Activated CD8-positive, alpha-beta memory T cell treated with anti-CD3 and anti-CD28 coated beads, Interleukin-2, amount 50 U/mL, for 48 hours (primary cell): ENCODE data around the gene FASLG.
"Not testable (repeated sequence)": the region's sequence is repeated elsewhere in the genome, so short reads cannot be mapped to it uniquely, and the experiment has no call there.

Experiments
- DNase-seq: peaks from one replicate; pipeline ENCODE4 v3.0.0-alpha.2; 2020

Gene FASLG

DNA sequence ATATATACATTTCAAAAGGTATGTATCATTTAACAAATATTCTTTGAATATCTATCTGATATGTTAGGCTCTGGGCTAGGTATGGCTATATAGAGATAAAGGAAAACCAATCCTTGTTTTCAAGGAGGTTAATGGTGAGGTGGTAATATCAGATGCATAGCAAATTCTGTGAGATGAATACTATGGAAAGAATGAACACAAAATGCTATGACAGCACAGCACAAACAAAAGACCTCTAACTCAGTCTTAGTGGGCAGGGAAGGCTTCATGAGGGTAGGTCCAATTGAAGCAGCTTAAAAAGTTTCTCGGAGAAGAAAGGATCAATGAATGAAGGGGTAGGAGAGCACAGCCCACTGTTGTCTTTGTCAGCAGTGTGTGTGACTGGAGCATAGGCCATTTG lies 27.2 kb downstream of the FASLG start:
- no peak for DNase-seq

DNA sequence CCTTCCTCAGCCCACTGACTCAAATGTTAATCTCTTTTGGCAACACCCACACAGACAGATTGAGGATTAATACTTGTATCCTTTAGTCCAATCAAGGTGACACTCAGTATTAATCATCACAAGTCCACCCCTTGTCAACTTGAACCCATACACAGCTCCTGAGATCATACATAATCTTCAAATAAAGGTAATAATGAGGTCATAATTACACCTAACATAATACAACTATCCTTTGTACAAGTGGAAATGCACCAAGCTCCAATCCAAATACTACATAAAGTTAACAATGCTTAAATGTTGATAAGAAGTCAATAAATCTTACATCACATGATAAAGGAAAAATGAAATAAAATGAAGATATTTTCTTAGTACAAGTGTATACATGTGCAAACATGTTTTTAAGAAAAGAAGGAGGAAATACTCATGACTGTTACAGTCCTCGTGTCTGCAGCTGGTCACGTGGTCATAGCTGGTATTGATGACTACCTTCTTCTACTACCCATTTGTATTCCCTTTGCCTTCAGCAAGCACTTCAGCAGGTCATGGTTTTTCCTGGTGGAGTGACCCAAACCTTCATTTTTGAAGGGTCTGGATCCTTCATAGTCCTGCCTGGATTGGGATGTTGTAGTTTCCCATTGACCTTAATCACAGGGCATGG lies 29.7 kb downstream of the FASLG start:
- not testable (repeated sequence) for DNase-seq

DNA sequence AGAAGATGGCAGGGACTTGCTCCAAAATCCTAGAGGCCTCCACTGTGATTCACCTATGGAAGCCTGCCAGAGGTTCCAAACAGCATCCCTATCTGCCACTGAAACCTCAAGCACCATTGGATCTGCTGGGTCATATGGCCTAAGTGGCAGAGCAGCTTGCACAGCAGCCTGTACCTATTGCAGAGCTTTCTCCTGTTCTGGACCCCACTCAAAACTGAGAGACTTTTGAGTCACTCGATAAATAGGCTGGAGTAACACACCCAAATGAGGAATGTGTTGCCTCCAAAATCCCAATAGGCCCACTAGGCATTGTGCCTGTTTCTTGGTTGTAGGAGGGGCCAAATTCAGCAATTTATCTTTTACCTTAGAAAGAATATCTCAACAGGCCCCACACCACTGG lies 32.0 kb downstream of the FASLG start:
- not testable (repeated sequence) for DNase-seq

DNA sequence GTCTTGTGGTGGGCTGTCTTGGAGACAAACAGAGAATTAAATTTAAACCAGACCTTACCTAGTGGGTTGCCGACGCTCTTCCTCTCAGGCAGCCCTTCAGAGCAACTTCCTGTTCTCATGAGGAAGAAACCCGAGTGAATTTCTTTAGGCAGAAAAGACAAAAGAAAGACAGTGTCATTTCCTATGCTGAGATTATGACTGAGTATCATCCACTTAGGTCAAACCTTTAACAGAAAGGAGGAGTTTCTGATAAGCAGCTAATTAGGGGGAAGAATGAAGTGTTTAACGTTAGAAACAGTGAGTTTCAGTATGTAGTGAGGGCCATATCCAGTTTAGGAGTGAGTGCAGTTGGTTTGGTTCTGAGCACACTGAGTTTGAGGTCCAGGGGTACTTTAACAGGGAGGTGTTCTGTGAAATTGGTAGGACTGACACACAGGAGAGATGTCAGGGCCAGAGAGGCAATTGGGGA lies 38.7 kb downstream of the FASLG start:
- DNase-seq, result no peak

DNA sequence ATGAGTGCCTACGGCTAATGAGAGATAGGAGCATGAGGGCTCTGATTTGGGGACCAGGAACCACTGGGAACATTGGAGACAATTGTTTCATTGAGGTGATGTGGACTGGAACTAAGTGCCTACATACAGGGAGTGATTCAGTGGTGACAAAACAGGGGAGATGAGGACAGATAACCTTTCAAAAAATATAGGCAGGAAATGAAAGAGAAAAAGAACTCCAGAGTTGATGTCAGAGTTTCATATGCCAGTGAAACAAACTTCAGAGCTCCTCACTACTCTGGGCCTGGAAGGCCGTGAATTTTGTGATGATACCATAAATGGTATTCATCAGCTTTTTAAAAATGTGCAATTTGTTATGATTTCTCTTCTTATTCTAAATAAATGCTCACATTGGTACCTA lies 39.3 kb downstream of the FASLG start:
- DNase-seq, result no peak

DNA sequence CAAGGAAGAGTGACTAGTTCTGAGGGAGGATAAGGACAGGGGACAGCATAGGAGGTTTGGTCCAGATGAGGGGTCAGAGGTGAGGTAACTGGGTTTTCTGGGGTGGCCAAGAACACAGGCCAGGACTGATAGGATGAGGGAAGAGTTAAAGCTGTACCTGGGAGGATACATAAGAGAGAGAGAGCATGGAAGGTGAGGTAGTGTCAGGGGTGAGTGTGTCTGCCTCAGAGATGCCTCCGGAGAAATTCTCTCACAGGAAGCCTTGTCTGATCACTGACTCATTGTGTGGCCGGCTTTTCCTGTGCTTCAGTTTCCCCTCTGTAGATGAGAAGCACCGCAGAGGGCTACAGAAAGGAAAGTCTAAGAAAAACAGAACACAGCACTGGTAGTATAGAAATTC lies 40.2 kb downstream of the FASLG start:
- DNase-seq, result peak; percentile 72

DNA sequence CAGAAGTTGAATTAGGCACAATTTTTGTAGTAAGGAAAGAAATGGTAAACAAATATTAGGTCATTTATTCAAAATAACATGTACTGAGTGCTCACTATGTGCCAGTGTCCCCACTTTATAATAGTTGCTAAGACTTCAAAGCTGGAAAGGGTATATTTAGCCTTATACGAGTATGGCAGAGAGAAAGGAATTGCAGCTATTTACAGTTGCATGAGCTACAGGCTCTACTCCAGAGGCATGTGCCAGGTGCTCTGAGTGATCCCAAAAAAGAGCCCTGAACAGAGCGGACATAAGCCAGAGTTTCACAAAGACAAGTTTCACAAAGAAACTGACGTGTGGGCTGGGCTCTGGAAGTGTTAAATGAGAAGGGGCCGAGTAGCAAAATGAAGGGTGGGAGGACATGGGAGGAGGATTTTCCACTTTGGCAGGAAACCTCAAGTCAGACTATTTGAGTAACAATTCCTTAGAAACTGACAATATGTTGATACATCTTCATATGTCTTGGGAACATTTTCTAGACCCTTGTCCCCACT lies 40.9 kb downstream of the FASLG start:
- DNase-seq, result no peak

DNA sequence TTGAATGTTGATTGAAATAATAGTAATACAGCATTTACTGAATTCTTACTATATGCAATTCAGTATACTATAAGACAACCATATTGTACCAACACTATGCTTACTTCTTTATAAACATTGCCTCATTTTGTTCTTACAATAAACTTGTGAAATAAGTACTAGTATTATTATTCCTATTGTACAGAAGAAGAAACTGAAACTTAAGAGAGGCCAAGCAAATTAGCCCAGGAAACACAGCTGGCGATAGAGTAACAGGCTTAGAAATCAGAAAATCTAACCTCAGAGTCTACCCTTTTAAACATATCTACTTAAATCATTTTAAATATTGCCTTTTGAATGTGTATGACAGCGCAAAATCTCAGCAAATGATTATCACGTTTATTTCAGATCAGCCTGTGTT lies 41.7 kb downstream of the FASLG start:
- DNase-seq, result no peak

DNA sequence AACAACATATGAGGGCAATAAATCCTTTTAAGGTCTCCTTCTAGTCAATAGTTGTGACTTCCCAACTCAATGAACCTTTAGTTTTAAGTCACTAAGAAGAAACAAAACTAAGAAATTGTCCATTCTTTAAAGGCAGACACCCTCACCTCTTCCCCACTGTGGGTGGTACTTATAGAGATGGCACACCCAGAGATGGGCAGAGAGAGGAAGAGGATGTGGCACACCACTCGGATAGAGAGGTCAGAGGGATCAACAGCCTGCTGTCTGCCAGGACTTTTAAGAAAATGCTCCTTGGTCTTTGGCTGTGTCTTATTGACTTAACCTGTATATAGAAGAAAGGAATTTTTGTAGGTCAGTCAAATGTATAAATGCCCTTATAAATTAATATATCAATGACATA lies 45.1 kb downstream of the FASLG start:
- no peak for DNase-seq

DNA sequence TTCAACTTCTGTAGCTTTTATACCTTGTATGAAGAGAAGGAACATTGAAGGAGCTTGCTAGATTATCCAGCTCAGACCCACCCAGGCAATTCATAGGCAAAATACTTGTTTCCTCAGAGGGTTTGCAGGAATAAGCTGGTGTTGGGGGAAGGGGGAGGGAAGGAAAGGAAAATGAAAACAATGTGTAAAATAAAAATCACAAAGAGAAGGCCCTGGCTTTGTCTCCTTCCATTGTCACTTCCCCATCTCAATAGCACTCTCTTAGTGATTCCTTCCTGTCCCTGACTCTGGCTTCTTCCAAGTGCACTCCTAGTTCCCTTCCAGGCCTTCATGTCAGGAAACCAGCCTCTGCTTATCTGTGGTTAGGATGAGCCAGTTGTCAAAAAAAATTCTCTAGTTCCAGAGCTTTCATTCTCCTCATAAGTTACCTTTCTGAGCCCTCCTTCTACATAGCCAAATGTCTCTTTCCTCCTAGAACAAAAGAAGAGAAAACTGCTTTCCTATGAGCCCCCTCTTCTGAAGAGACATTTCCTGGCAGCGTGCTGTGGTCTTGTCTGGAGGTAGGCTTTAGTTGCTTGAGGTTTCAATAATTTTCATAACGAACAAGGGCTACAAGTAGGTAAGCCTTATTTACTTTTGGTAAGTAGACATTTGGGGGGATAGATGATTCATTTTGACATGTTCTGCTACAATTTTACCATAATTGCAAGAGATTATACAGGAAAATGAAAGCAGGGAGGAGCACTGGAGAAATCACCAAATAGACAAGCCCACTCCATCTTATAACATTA lies 45.7 kb downstream of the FASLG start:
- DNase-seq, result no peak

DNA sequence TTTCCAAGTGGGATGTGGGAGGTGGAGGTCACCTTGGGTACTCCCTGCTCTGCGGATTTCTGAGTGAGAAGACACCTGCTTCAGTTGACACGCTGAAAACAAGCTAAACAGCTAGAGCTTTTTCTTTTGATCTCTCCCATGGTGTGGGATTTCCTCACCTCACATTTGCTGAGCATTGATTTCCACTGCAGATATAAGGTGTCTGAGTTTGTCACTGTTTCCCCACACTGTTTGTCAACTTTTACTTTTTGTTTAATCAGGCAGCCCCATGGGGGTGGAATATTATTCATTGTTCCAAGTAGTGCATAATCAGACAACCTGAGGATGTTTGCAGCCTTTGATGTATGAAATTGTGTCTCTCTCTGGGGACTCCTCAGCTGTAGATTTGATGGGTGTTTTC lies 49.5 kb downstream of the FASLG start:
- DNase-seq, result no peak

DNA sequence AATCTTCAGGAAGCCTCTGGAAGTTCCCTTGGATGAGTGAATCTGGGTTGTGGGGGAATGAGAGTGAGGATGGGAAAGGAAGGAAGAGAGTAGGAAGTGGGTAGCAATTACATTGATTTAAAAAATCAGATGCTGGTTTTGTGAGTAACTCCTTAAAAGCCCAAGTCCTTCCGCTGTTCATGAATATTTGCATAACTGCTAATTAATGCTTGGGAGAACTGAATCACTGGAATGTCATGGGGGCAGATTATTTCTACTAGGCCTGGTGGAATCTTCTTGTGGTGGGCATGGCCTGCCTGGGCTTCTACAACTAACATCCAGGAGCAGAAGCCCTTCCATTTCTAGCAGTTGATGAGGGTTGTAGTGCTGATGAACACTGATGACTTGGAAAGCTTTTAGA lies 52.7 kb downstream of the FASLG start:
- no peak for DNase-seq

DNA sequence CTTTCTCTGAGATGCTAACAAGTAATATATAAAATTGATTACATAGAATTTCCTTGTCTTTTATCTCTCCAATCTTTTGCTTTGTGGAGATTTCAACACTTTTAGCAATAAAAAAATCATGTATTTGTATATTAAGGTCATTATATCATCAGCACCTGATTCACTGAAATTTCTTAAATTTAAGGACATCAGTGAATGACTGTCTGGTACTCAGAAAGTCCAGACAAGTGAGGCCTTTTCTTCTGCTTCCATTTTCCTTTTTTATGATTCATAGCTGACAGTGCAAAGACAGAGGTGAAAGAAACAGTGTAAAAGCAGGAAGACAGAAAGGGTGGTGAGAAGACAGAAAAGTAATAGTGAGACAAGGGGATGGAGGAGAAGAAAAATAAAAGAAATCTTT lies 54.6 kb downstream of the FASLG start:
- DNase-seq, result no peak
